Loucy (cell line): ENCODE measurements around the gene GPR35.

Experiments
- CTCF ChIP-seq: fragments of 200-600 bp; sonication (generic); conservative IDR thresholded peaks from 2 replicates; pipeline ENCODE4 v1.5.1; 2014; ENCODE audit warnings: mild to moderate bottlenecking, antibody characterized with exemption, low read length
- EZH2phosphoT487 ChIP-seq: fragments of 200-600 bp; IDR thresholded peaks from 2 replicates; pipeline ENCODE4 v1.6.1; 2018; ENCODE audit warnings: antibody characterized with exemption, mild to moderate bottlenecking, moderate library complexity, borderline replicate concordance

GRCh38 chr2:240645346-240645745, 20.1 kb downstream of the GPR35 start:
- TF ChIP-seq CTCF (no peak), EZH2phosphoT487 (no peak)
